Fibroblast of pulmonary artery (primary cell): ENCODE measurements around the gene SMARCAL1.

ENCODE experiments used
- DNase-seq: peaks from one replicate; pipeline ENCODE4 v3.0.0-alpha.2; 2010; ENCODE audit warnings: low read depth
- H3K4me3 ChIP-seq: replicated peaks from 2 replicates; pipeline ENCODE4 v1.5.1; 2011; ENCODE audit warnings: low read depth, mild to moderate bottlenecking, control low read depth, low read length, moderate library complexity
- TF ChIP-seq, protein P1 (sequence below): IDR thresholded peaks from 2 replicates; pipeline ENCODE4 v1.5.1; 2011; ENCODE audit warnings: mild to moderate bottlenecking, control low read depth, low read length, inconsistent platforms; ENCODE audit errors: missing control alignments

The SMARCAL1 gene

DNA sequence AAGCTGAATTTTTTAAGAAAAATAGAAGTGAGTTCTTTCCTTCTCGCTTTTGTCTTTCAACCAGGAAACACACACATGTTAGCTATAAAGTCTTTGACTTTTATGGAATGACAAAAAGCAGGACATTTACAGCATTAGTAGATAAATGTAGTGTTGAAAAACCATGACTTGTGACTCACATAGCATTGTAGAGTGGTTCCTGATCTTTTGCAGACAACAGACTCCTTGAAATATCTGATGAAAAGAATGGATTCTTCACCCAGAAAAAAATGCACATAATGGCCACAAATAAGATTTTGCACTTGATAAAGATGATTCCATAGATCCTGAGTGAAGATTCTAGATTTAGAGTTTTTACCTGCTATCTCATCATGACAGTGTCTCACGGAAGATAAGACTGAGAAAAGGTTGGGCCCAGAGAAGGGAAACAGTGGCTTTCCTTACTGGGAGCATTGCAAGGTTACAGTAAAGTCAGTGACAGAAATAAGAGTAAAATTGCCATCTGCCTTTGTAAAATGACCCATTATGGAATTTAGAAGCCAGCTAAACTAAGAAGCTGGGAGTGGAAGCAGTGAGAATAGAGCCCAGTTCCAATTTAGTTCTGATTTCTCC, 14.0 kb downstream of the SMARCAL1 start:
- no peak overlapping the region for H3K4me3 ChIP-seq
- peak; percentile 8 for DNase-seq
- TF ChIP-seq, protein P1, sequence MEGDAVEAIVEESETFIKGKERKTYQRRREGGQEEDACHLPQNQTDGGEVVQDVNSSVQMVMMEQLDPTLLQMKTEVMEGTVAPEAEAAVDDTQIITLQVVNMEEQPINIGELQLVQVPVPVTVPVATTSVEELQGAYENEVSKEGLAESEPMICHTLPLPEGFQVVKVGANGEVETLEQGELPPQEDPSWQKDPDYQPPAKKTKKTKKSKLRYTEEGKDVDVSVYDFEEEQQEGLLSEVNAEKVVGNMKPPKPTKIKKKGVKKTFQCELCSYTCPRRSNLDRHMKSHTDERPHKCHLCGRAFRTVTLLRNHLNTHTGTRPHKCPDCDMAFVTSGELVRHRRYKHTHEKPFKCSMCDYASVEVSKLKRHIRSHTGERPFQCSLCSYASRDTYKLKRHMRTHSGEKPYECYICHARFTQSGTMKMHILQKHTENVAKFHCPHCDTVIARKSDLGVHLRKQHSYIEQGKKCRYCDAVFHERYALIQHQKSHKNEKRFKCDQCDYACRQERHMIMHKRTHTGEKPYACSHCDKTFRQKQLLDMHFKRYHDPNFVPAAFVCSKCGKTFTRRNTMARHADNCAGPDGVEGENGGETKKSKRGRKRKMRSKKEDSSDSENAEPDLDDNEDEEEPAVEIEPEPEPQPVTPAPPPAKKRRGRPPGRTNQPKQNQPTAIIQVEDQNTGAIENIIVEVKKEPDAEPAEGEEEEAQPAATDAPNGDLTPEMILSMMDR = no peak

GRCh38 chr2:216426938-216427337, 14.7 kb downstream of the SMARCAL1 start:
- TF ChIP-seq, protein P1 = no peak
- peak; percentile 53 for DNase-seq
- no peak overlapping the region for H3K4me3 ChIP-seq

DNA sequence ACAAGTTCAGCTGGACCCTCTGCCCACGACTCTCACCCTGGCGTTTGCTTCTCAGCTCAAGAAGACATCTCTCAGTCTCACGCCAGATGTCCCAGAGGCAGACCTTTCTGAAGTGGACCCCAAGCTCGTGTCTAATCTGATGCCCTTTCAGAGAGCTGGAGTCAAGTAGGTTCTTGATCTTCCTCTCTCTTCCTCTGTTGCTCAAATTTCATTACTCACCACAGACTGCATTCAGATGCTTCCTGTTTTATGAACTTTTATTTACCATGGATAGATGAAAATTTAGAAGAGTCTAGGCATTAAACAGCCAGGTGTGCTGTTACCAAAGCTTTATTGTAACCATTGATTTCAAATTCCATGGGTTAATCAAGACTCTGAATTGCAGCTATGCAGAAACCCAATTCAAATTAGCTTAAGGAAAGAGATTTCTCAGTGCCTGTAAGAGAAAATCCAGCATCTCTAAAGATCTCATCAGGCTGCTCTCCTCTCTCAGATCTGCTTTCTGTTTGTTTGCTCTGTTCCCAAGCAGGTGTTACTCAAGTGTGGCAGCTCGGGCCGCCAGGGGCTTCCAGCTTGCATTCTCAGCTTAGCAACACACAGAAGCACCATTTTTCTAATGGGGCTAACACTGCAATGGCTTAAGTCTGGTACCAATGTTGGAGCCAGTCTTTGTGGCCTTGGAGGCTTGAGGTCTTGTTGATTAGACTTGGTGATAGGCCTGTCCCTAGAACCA, 16.5 kb downstream of the SMARCAL1 start:
- DNase-seq = no peak
- no peak overlapping the region for H3K4me3 ChIP-seq
- TF ChIP-seq, protein P1 = no peak

- H3K4me3 ChIP-seq = no peak overlapping the region
- TF ChIP-seq, protein P1 = no peak
- no peak for DNase-seq
Observed at GRCh38 chr2:216429428-216429827, 17.1 kb downstream of the SMARCAL1 start.

- H3K4me3 ChIP-seq = no peak overlapping the region
- no peak for DNase-seq
- TF ChIP-seq, protein P1 = no peak
Observed at GRCh38 chr2:216430811-216431530, 18.7 kb downstream of the SMARCAL1 start.

DNA sequence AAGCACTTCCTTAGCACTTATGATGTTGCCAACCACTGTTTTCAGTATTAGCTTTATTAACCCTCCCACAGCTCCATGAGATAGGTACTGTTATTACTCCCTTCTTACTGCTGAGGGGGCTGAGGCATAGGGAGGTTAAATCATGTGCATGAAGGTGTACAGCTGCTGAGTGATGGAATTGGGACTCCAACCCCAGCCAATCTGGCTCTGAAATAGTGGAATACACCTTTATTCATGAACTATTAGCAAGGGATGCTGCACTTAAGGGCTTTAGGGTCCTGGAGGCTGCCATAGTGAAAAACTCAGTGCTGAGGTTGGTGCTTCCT, 19.2 kb downstream of the SMARCAL1 start:
- TF ChIP-seq, protein P1 = no peak
- DNase-seq = no peak
- no peak overlapping the region for H3K4me3 ChIP-seq
